Measurements from ENCODE around the gene P2RX6.
"Not testable (repeated sequence)": the region's sequence is repeated elsewhere in the genome, so short reads cannot be mapped to it uniquely, and the experiment has no call there.

The P2RX6 gene

DNA sequence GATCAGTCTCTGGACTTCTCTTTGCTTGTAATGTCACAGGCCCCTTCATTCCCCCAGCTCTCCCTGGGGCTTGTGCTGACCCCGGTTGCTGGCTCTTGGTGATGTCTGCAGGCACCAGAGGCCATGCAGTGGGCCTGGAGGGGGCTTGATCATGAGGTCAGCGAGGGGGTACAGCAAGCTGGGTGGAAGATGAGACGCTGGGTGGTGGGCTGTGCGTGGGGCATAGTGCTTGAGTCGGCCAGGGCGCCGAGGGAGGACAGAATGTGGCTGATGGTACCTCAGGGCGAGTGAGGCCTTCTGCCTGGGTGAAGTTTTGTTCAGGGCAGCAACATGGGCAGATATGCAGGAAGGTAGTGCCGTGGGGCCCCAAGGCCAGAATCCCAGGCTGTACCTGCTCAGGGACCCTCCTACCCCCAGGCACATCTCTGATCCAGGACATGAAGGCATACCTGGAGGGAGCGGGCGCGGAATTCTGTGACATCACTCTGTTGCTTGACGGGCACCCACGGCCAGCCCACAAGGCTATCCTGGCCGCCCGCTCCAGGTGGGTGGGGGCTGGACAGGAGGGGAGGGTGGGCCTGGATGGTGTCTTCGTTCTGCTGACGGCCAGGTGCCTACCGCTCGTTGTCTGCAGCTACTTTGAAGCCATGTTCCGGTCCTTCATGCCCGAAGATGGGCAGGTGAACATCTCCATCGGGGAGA, 19.5 kb upstream of the P2RX6 start:
- no peak for DNase-seq

GRCh38 chr22:20996031-20996410, 18.9 kb upstream of the P2RX6 start:
- DNase-seq = no peak

DNA sequence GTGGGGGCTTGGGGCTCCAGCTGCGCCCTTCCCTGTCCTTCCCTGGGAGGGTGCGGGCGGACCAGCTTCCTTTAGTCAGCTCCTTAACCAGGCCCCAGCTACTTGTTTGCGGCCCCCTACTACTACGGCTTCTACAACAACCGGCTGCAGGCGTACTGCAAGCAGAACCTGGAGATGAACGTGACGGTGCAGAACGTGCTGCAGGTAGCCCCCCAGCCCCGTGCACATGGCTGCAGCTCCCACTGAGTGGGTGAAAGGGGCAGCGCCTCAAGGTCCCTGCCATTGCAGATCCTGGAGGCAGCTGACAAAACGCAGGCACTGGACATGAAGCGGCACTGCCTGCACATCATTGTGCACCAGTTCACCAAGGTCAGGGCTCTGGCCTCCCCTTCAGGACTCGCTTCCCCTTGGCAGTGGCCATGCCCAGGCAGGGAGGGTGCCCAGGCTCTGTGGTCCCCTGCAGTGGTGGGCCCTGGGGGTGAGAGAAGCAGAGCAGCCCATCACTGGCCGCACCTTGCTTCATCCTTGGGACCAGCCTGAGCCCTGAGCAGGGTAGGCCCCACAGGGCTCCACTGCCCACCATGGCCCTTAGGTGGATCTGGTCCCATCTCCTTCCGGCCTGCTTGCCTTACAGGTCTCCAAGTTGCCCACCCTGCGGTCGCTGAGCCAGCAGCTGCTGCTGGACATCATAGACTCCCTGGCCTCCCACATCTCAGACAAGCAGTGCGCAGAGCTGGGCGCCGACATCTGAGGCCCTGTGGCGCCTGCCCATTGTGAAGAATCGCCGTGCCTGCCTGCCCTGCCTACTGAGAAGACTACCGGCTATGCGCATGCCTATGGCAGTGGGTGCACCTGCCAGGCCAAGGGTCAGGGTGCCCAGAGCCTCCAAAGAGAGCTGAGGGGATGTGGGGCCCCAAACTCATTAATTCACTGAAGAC, 18.1 kb upstream of the P2RX6 start:
- DNase-seq = no peak

GRCh38 chr22:20997536-20998257, 17.3 kb upstream of the P2RX6 start:
- DNase-seq = no peak

- DNase-seq = no peak
Measured at GRCh38 chr22:20998411-20999336, 16.3 kb upstream of the P2RX6 start.

GRCh38 chr22:20999350-21000206, 15.4 kb upstream of the P2RX6 start:
- no peak for DNase-seq

- peak; percentile 36 for DNase-seq
Measured at GRCh38 chr22:21000207-21000986, 14.6 kb upstream of the P2RX6 start.

GRCh38 chr22:21000987-21001600, 13.9 kb upstream of the P2RX6 start:
- DNase-seq = no peak

DNA sequence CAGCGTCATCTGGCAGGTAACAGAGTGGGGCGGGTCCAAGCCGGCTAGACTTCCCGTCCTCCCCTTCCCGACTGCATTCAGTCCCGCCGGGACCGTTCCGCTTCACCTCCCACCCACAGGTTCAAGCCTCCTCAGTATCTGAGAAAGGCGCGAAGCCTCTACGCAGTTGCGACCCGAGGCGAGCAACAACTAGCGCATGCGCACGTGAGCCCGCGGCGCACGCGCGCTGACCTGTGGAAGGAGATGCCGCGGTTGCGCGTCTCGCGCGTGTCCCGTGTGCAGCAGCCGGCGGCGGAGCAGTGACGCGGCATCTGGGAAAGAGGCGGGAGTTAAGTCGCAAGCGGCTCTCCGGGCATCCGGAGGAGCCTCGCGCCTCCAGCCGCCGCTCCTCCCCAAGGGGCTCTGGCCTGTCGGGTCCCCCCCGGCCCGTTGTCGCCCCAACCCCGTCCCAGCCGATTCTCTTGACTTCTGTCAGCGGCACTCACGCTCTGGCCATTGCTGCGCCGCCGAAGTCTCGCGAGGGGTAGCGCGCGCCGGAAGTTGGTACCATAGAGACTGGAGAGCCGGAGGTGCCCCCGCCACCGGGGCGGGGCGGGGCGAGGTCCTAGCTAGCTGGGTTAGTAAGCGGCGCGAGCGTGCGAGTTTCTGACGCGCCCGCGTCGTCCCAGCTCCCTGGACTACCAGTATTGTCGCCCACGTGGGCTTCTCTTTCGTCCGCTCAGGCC, 13.2 kb upstream of the P2RX6 start, which contains the start of gene THAP7:
Gene THAP7 (minus strand): TSS at position 518 of the 725 bp plus-strand sequence. CDS start 207 bp downstream, at position 311.
- DNase-seq = peak; percentile 97

DNA sequence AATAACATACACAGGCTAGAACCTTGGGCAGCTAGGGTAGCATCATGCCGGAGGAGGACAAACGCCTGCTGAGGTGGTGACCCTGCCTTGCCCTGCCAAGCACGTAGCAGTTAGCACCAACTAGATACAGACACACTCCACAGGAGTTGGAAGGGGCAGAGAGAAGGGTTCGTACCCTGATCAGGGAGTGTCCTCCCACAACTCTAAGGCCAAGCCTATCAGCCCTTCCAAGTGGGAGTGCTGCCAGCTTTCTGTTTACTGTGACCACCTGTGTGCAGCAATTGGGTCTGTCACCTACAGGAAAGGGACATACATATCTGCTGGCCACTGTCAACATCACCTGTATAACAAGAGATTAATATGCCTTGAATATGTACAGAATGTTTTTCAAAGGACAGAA, 11.2 kb upstream of the P2RX6 start:
- DNase-seq = no peak

GRCh38 chr22:21009208-21009607, 5.8 kb upstream of the P2RX6 start:
- DNase-seq = not testable (repeated sequence)

DNA sequence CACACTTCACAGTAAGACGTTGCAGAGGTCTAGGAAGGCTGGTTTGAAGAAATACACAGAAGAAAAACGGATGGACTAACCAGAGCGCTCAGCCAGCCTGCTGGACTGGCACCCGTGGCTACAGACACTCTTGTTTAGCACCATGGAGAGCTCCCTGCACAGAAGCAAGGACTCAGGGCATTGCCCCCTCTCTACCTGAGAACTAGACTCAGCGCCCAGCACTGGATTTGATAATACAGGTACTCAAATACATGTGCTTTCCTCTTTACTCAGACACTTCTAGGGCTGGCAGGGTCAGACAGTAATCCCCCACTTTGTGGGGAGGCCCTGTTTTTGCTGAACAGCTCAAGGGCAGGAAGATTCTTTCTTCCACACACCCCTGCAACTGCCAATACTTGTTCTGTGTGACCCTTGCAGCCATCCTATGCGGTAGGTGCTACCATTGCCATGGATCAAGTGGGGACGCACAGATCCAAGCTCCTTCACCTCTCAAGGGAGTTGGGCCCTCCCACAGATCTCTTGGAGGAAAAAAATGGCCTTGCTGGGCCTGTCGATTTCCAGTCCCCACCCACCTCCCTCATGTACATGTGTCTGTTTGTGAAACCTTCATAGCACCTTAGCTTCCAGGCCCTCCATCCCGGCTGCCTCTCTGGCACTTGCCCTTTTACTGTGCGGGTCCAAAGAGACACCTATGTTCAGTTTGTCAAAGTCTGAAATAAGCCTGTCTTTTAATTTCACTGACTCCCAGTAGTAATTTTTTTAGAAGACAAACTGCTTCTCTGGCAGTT, 5.1 kb upstream of the P2RX6 start:
- DNase-seq = no peak

DNA sequence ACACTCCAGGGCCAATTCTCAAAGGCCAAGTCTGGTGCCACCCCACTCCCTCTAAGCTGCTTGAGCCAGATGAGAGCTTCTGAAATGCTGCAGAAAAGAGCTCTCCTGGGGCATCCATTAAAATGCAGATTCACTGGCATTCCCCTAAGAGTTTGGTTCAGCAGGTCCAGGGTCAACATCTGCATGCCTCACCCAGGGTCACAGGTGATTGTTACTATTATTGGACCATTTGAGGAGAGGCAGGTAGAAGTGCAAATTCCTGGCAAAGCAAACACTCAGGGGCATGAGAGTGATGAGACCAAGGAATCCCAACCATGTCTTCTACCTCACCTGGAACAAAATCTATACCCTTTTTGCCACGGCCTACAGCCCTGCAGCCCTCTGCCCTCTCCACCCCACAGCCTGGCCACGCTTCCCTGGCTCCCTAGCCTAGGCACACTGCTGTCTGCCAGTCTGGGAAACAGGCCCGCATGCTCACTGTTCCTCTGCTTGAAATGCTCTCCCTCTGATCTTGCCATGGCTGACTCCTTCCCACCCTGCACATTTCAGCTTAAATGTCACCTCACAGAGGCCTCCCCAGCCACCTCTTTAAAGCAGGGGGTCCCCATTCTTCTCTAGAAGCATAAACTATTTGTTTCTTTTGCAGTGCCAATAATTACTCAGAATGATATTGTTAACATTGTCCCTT, 4.4 kb upstream of the P2RX6 start:
- DNase-seq = no peak

DNA sequence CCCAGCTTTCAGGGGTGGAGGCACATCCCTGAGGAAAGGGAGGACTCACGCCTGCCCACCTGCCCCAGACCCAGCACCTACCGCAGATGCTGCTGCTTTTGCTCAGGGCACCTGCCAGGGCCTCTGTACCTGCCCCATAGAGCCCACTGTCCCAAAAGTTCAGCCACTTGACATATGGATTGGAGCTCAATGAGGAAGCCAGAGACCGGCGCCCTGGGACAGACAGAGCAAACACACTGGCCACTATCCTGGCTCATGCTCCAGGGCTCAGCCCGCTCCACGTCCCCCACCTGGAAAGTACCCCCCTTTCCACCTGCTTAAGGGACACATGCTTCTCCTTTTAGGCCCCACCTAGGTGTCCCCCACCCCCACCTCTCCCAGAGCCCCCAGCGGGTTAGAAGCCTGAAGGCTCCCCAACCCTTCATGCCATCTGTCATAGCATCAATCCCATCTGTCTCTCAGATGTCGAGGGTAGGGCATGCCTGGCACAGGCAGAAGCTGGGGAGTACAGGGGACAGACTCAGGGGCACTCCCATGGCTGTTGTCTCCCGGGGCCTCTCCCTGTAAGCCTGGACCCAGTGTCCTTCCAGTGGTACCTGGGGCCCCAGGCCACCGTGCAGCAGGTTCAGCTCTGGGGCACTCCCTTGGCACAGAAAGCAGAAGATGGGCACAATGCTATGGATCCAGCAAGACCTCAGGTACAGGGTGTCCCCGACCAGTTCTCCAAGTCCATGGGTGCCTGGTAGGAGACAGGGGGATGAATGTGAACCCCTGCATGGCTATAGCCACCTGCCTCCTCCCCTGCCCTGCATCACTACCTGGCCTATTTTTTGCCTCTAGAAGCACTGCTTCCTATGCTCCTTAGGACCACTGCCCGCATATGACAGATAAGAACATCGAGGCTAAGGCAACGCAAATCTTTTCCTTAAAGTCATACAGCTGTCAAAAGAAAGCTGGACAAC, 2.2 kb upstream of the P2RX6 start:
- no peak for DNase-seq

DNA sequence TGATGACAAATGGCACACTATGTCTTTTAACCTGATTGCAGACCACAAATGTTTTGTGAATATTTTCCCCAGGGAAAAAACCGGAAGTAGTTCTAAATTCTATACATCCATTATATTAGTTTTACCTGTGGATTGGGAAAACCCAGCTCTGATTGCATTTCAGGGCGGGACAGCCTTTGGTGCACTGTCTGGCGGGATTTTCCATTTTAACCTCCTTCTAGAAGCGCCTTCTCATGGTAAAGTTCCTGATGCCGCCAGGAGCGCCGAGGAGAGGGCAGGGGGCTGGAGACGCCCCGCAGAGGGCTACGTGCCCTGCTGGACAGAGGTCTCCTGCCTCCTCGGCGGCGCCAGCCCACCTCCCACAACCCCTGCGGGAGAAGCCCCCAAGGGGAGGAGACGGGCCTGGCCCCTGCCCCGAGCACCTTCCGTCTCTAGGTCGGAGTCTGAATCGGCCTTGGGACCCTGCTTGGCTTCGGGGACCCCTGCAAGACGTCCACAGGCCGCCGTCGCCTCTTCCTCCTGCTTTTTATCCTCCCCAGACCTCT, 1.2 kb upstream of the P2RX6 start:
- no peak for DNase-seq

DNA sequence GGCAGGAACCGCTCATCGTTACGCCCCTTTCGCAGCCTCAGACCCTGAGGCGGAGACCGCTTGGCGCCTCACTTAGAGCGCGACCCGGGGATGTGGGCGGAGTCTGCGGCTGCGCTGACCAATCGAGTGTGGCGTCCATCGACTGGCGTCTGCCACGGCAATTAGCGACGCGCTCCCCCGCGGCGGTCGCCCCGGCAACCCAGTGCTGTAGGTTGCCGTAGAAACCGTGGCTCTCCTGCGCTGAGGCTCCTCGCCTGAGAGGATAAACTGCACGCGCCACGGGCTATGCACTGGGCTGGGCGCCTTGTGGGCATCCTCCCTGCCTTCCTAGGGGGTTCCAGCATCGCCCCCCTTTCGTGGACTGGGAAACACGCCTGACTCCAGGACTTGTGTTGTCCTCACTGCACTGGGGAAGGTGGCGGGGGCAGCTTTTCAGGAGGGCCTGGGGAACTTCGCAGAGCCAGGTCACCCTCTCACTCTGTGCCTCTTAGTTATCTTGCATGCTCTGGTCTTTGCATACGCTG, 701 bp upstream of the P2RX6 start:
- DNase-seq = peak; percentile 84
